ENCODE data around the gene ABCC9. TPM values are rescaled to one million over a fixed set of nuclear protein-coding genes. Genes with fewer than 3 reads are reported as not detected.
"Not testable (repeated sequence)": the region's sequence is repeated elsewhere in the genome, so short reads cannot be mapped to it uniquely, and the experiment has no call there.

Gene ABCC9
- total RNA-seq, 2 donors from 2014 or later = 0.69 to 5.0 TPM

DNA sequence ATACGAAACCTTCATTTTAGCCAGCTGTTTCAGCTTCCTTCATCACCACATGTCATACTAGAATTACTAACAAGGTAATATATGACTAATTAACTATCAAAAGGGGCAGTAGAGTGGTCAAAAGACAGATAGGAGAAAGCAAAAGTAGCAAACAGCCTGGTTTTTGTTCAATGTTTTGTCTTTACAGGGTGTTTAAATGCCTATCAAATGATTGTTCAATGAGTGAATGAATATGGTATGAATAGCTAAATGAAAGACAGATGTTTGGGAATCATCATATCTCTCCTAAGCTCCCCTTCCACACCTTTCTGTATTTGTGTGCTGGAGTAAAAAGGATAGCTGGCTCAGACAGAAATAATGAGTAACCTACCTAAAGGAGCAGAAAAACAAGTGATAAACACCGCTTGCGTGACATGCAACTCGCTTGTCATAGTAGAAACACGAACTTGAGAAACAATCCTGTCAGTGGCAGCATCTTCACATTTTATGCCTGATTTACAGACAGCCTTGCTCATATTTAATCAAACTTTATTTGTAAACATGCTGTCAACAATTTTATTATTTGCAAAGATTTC lies 34.2 kb downstream of the ABCC9 start:
- H3K27ac ChIP-seq = no peak overlapping the region

GRCh38 chr12:21899532-21899931 lies 41.7 kb downstream of the ABCC9 start:
- H3K9me3 ChIP-seq; DNase-seq; intact Hi-C loops (cut with DNase I): not testable (repeated sequence)

More for the DNA sequence above, 34.2 kb downstream of the ABCC9 start:
- Histone ChIP-seq H3K4me1 (no peaks in the 10 kb centered on the region), H3K4me3 (no peak overlapping the region), H3K36me3 (no peaks in the 10 kb centered on the region), H3K9me3 (no peaks in the 10 kb centered on the region), H3K27me3 (no peaks in the 10 kb centered on the region), H3K9ac (ENCODE audit: low read depth in 2 of 2, low read length in 2 of 2) (no peak overlapping the region)
- intact Hi-C loops (cut with DNase I) = no loop called here
- TF ChIP-seq CTCF (IDR thresholded peaks at IDR 0.05) = no peak
- no peak for DNase-seq

GRCh38 chr12:21895651-21896050 lies 45.6 kb downstream of the ABCC9 start:
- Histone ChIP-seq H3K9ac (ENCODE audit: low read depth in 2 of 2, low read length in 2 of 2) (no peak overlapping the region), H3K36me3 (no peaks in the 10 kb centered on the region), H3K4me3 (no peak overlapping the region), H3K27me3 (no peaks in the 10 kb centered on the region), H3K9me3 (no peaks in the 10 kb centered on the region), H3K4me1 (no peaks in the 10 kb centered on the region), H3K27ac (no peak overlapping the region)
- intact Hi-C loops (cut with DNase I) = no loop called here
- DNase-seq = no peak
- no peak for TF ChIP-seq CTCF (IDR thresholded peaks at IDR 0.05)

More at GRCh38 chr12:21899532-21899931, 41.7 kb downstream of the ABCC9 start:
- not testable (repeated sequence) for H3K9ac ChIP-seq (ENCODE audit: low read depth in 2 of 2, low read length in 2 of 2); H3K4me1 ChIP-seq; H3K27ac ChIP-seq; H3K27me3 ChIP-seq; H3K36me3 ChIP-seq; H3K4me3 ChIP-seq

GRCh38 chr12:21894792-21895595 lies 46.2 kb downstream of the ABCC9 start:
- no peak for TF ChIP-seq CTCF (IDR thresholded peaks at IDR 0.05)
- no peak overlapping the region for H3K27ac ChIP-seq
- no peak overlapping the region for H3K4me3 ChIP-seq
- no peak for DNase-seq
- H3K27me3 ChIP-seq = no peaks in the 10 kb centered on the region
- no peaks in the 10 kb centered on the region for H3K36me3 ChIP-seq
- intact Hi-C loops (cut with DNase I) = no loop called here
- no peaks in the 10 kb centered on the region for H3K9me3 ChIP-seq
- no peak overlapping the region for H3K9ac ChIP-seq (ENCODE audit: low read depth in 2 of 2, low read length in 2 of 2)
- H3K4me1 ChIP-seq = no peaks in the 10 kb centered on the region

GRCh38 chr12:21893924-21894323 lies 47.3 kb downstream of the ABCC9 start:
- no peaks in the 10 kb centered on the region for H3K4me1 ChIP-seq
- intact Hi-C loops (cut with DNase I) = no loop called here
- TF ChIP-seq CTCF (IDR thresholded peaks at IDR 0.05) = no peak
- H3K4me3 ChIP-seq = no peak overlapping the region
- no peaks in the 10 kb centered on the region for H3K36me3 ChIP-seq
- no peak for DNase-seq
- no peaks in the 10 kb centered on the region for H3K27me3 ChIP-seq
- H3K9me3 ChIP-seq = no peaks in the 10 kb centered on the region
- H3K9ac ChIP-seq (ENCODE audit: low read depth in 2 of 2, low read length in 2 of 2) = no peak overlapping the region
- no peak overlapping the region for H3K27ac ChIP-seq

GRCh38 chr12:21892341-21892740 lies 48.9 kb downstream of the ABCC9 start:
- Histone ChIP-seq H3K27me3 (no peaks in the 10 kb centered on the region), H3K9me3 (no peaks in the 10 kb centered on the region), H3K4me3 (no peak overlapping the region), H3K27ac (no peak overlapping the region), H3K4me1 (no peaks in the 10 kb centered on the region), H3K9ac (ENCODE audit: low read depth in 2 of 2, low read length in 2 of 2) (no peak overlapping the region), H3K36me3 (no peaks in the 10 kb centered on the region)
- intact Hi-C loops (cut with DNase I) = no loop called here
- no peak for DNase-seq
- TF ChIP-seq CTCF (IDR thresholded peaks at IDR 0.05) = no peak

Measured in colonic mucosa (tissue), 4 donors.